H9 (cell line): ENCODE data around the gene SETBP1. TPM values are rescaled to one million over a fixed set of nuclear protein-coding genes. Genes with fewer than 3 reads are reported as not detected.

Source experiments
- DNase-seq: peaks from one replicate; pipeline ENCODE4 v3.0.0-alpha.2; 2017
- H2AFZ ChIP-seq: one replicate; pipeline ENCODE4 v1.6.1; 2013; ENCODE audit warnings: mild to moderate bottlenecking, low read length, control low read depth, moderate library complexity
- H2AK5ac ChIP-seq: 2 replicates; pipeline ENCODE4 v1.6.1; 2013; ENCODE audit warnings: low read length, control low read depth, mixed read lengths; ENCODE audit not compliant: insufficient read length
- H2BK120ac ChIP-seq: one replicate; pipeline ENCODE4 v1.6.1; 2013; ENCODE audit warnings: low read depth, mild to moderate bottlenecking, low read length, control low read depth, inconsistent platforms; ENCODE audit not compliant: poor library complexity, severe bottlenecking
- H2BK12ac ChIP-seq: 2 replicates; pipeline ENCODE4 v1.6.1; 2013; ENCODE audit warnings: low read length, control low read depth, mixed read lengths, low read depth; ENCODE audit not compliant: insufficient read length
- H2BK15ac ChIP-seq: 2 replicates; pipeline ENCODE4 v1.6.1; 2013; ENCODE audit warnings: low read depth, low read length, control low read depth
- H2BK20ac ChIP-seq: one replicate; pipeline ENCODE4 v1.6.1; 2013; ENCODE audit warnings: low read depth, mild to moderate bottlenecking, low read length, control low read depth, inconsistent platforms; ENCODE audit not compliant: poor library complexity, severe bottlenecking
- H2BK5ac ChIP-seq: 2 replicates; pipeline ENCODE4 v1.6.1; 2013; ENCODE audit warnings: low read length, control low read depth, mixed read lengths; ENCODE audit not compliant: insufficient read length
- H3K14ac ChIP-seq: 2 replicates; pipeline ENCODE4 v1.6.1; 2013; ENCODE audit warnings: low read length, control low read depth; ENCODE audit not compliant: insufficient read depth
- H3K18ac ChIP-seq: 2 replicates; pipeline ENCODE4 v1.6.1; 2013; ENCODE audit warnings: low read depth, mild to moderate bottlenecking, mixed read lengths, low read length, control low read depth; ENCODE audit not compliant: insufficient read length
- H3K23ac ChIP-seq: 2 replicates; pipeline ENCODE4 v1.6.1; 2013; ENCODE audit warnings: low read length, control low read depth, mixed read lengths, low read depth; ENCODE audit not compliant: insufficient read length
- H3K23me2 ChIP-seq: 2 replicates; pipeline ENCODE4 v1.6.1; 2013; ENCODE audit warnings: low read depth, mild to moderate bottlenecking, mixed read lengths, low read length, control low read depth; ENCODE audit not compliant: insufficient read length, poor library complexity, severe bottlenecking
- H3K27ac ChIP-seq: 2 replicates; pipeline ENCODE4 v1.5.1; 2013; ENCODE audit warnings: low read length, control low read depth, mixed read lengths, low read depth; ENCODE audit not compliant: insufficient read length
- H3K27me3 ChIP-seq: 2 replicates; pipeline ENCODE4 v1.6.1; 2013; ENCODE audit warnings: low read length, control low read depth, inconsistent platforms; ENCODE audit not compliant: insufficient read depth
- H3K4ac ChIP-seq: 2 replicates; pipeline ENCODE4 v1.6.1; 2013; ENCODE audit warnings: low read depth, mild to moderate bottlenecking, control low read depth, inconsistent platforms, low read length, moderate library complexity
- H3K4me1 ChIP-seq: 2 replicates; pipeline ENCODE4 v1.6.1; 2013; ENCODE audit warnings: low read length, control low read depth, inconsistent platforms; ENCODE audit not compliant: insufficient read depth
- H3K4me2 ChIP-seq: 2 replicates; pipeline ENCODE4 v1.6.1; 2013; ENCODE audit warnings: low read length, control low read depth, mixed read lengths; ENCODE audit not compliant: insufficient read length, insufficient read depth
- H3K56ac ChIP-seq: 2 replicates; pipeline ENCODE4 v1.6.1; 2013; ENCODE audit warnings: low read depth, mild to moderate bottlenecking, mixed read lengths, low read length, control low read depth; ENCODE audit not compliant: insufficient read length
- H3K79me1 ChIP-seq: 2 replicates; pipeline ENCODE4 v1.6.1; 2013; ENCODE audit warnings: low read depth, mild to moderate bottlenecking, moderate library complexity, low read length, control low read depth, inconsistent platforms; ENCODE audit not compliant: insufficient read depth, poor library complexity, severe bottlenecking
- H3K79me2 ChIP-seq: 2 replicates; pipeline ENCODE4 v1.6.1; 2013; ENCODE audit warnings: low read length, control low read depth, inconsistent platforms; ENCODE audit not compliant: insufficient read depth
- H3K9ac ChIP-seq: 2 replicates; pipeline ENCODE4 v1.6.1; 2013; ENCODE audit warnings: low read length, control low read depth, mixed read lengths; ENCODE audit not compliant: insufficient read length; ENCODE audit errors: extremely low read depth
- H3K9me3 ChIP-seq: one replicate; pipeline ENCODE4 v1.6.1; 2013; ENCODE audit warnings: low read depth, low read length, inconsistent platforms; ENCODE audit not compliant: control insufficient read depth
- H3T11ph ChIP-seq: one replicate; pipeline ENCODE4 v1.6.1; 2013; ENCODE audit warnings: mild to moderate bottlenecking, low read length, control low read depth, inconsistent platforms
- H4K20me1 ChIP-seq: one replicate; pipeline ENCODE4 v1.6.1; 2013; ENCODE audit not compliant: control insufficient read depth, insufficient read length, insufficient read depth
- H4K5ac ChIP-seq: 2 replicates; pipeline ENCODE4 v1.6.1; 2013; ENCODE audit warnings: low read depth, mild to moderate bottlenecking, mixed read lengths, low read length, control low read depth; ENCODE audit not compliant: insufficient read length
- H4K8ac ChIP-seq: replicated peaks from 2 replicates; pipeline ENCODE4 v1.6.1; 2013; ENCODE audit warnings: low read length, control low read depth, mixed read lengths, low read depth; ENCODE audit not compliant: insufficient read length
- H4K91ac ChIP-seq: 2 replicates; pipeline ENCODE4 v1.6.1; 2013; ENCODE audit warnings: low read depth, mild to moderate bottlenecking, moderate library complexity, mixed read lengths, low read length, control low read depth; ENCODE audit not compliant: insufficient read length
- H3K27ac Mint-ChIP-seq, 3 experiments: 2 replicates in 2 of 3; 3 replicates in 1 of 3; pipeline ENCODE4 v1.8.0; 2020 to 2021; ENCODE audit warnings: mixed read lengths in 3 of 3, mild to moderate bottlenecking in 1 of 3, moderate library complexity in 1 of 3
- H3K27me3 Mint-ChIP-seq: 2 replicates; pipeline ENCODE4 v1.8.0; 2021; ENCODE audit warnings: low read depth, mild to moderate bottlenecking, moderate library complexity, mixed read lengths
- H3K36me3 Mint-ChIP-seq, 3 experiments: 2 replicates in 2 of 3; 3 replicates in 1 of 3; pipeline ENCODE4 v1.8.0; 2020 to 2021; ENCODE audit warnings: low read depth in 3 of 3, mixed read lengths in 3 of 3; ENCODE audit not compliant: insufficient read depth in 1 of 3
- H3K4me1 Mint-ChIP-seq, 2 experiments: 2 replicates each; pipeline ENCODE4 v1.8.0; 2020; ENCODE audit warnings: mixed read lengths in 2 of 2
- H3K4me3 Mint-ChIP-seq, 2 experiments: 2 replicates in 1 of 2; 3 replicates in 1 of 2; pipeline ENCODE4 v1.8.0; 2020 to 2021; ENCODE audit warnings: mild to moderate bottlenecking in 2 of 2, mixed read lengths in 2 of 2, moderate library complexity in 1 of 2
- H3K9me3 Mint-ChIP-seq, 2 experiments: 2 replicates in 1 of 2; 3 replicates in 1 of 2; pipeline ENCODE4 v1.8.0; 2020; ENCODE audit warnings: mild to moderate bottlenecking in 2 of 2, mixed read lengths in 2 of 2, moderate library complexity in 1 of 2
- WGBS: extraction: QIAGEN DNeasy Blood & Tissue Kit; methylation state at CpG from one replicate; pipeline ENCODE4 v1.1.7; 2013; ENCODE audit warnings: missing lambda C conversion rate, low lambda C conversion rate, mixed read lengths; ENCODE audit not compliant: insufficient read length; ENCODE audit errors: extremely low coverage; 5-methylcytosine and 5-hydroxymethylcytosine counted together
- total RNA-seq: library from RNA; stranded (reverse); gene quantifications from 2 replicates; pipeline ENCODE4 v1.2.1, GENCODE V29; 2021
- TF ChIP-seq, protein P1 (sequence below): fragments of 200-600 bp; sonication (generic); conservative IDR thresholded peaks from 3 replicates; pipeline ENCODE4 v1.8.0; 2021; ENCODE audit warnings: antibody characterized with exemption, mild to moderate bottlenecking

Gene SETBP1
- total RNA-seq, 1 experiment from 2014 or later = 4.6 TPM

DNA sequence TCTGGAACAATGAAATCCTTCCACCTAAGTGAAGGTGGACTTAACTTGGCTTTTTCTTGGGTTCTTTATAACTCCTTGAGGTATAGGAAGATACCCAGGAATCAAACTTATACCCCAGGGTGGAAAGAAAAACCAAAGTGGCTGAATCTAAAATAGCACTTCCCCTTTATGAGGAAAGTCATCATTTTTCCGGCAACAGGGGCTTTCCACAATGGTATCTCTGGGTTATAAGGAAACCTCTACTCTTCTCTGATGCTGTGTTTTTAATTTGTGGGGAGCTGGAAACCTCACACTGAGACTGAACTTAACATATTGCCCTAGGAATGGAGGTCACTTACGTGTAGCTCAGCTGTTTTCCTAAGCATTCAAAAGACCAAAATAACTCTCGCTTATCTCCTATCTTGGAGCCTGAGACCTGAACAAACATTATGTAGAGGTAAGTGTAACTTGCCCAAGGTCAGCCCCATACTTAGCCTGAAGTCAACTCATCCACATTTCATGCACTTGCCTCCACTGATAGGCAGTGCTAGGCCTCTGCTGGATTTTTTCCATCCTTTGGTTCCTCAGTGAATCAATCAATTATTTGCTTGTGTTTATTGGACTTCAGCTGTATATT lies 117.9 kb downstream of the SETBP1 start:
- no CpG with 5 or more reads among the region's 3 CpGs for WGBS
- H4K5ac ChIP-seq = no peak overlapping the region
- H3K79me1 ChIP-seq = no peaks in the 10 kb centered on the region
- no peak overlapping the region for H2BK12ac ChIP-seq
- H3K9ac ChIP-seq = no peak overlapping the region
- no peak overlapping the region for H2BK20ac ChIP-seq
- no peak overlapping the region for H3K23ac ChIP-seq
- no peak overlapping the region for H3K56ac ChIP-seq
- no peak overlapping the region for H2BK15ac ChIP-seq
- H3K23me2 ChIP-seq = no peaks in the 10 kb centered on the region
- TF ChIP-seq, protein P1, sequence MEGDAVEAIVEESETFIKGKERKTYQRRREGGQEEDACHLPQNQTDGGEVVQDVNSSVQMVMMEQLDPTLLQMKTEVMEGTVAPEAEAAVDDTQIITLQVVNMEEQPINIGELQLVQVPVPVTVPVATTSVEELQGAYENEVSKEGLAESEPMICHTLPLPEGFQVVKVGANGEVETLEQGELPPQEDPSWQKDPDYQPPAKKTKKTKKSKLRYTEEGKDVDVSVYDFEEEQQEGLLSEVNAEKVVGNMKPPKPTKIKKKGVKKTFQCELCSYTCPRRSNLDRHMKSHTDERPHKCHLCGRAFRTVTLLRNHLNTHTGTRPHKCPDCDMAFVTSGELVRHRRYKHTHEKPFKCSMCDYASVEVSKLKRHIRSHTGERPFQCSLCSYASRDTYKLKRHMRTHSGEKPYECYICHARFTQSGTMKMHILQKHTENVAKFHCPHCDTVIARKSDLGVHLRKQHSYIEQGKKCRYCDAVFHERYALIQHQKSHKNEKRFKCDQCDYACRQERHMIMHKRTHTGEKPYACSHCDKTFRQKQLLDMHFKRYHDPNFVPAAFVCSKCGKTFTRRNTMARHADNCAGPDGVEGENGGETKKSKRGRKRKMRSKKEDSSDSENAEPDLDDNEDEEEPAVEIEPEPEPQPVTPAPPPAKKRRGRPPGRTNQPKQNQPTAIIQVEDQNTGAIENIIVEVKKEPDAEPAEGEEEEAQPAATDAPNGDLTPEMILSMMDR = no peak
- no peak overlapping the region for H2BK5ac ChIP-seq
- no peak overlapping the region for H3K4me2 ChIP-seq
- no peak overlapping the region for H3T11ph ChIP-seq
- no peak overlapping the region for H2AK5ac ChIP-seq
- H2AFZ ChIP-seq = no peak overlapping the region
- no peaks in the 10 kb centered on the region for H3K9me3 ChIP-seq
- no peak overlapping the region for H3K4ac ChIP-seq
- no peak overlapping the region for H3K18ac ChIP-seq
- no peaks in the 10 kb centered on the region for H3K79me2 ChIP-seq
- H3K14ac ChIP-seq = no peak overlapping the region
- H3K9me3 Mint-ChIP-seq = peaks cover 3 to 5% of the 10 kb centered on the region in 2 experiments; a peak in 4 of 5 replicates
- H3K4me1 ChIP-seq = peaks cover 6% of the 10 kb centered on the region; the same call in 1 of the 2 replicates
- H3K36me3 Mint-ChIP-seq = peaks cover 5 to 12% (median 7%) of the 10 kb centered on the region in 3 experiments
- no peak overlapping the region for H3K4me3 Mint-ChIP-seq
- no peak overlapping the region for H4K91ac ChIP-seq
- H3K4me1 Mint-ChIP-seq = peaks cover 21 to 22% of the 10 kb centered on the region in 2 experiments
- no peak for DNase-seq
- H2BK120ac ChIP-seq = no peak overlapping the region
- no peak overlapping the region for H3K27ac Mint-ChIP-seq
- no peak overlapping the region for H4K8ac ChIP-seq
- H3K27me3 Mint-ChIP-seq = no peaks in the 10 kb centered on the region; the same call in 1 of the 2 replicates
- no peaks in the 10 kb centered on the region for H3K27me3 ChIP-seq
- H3K27ac ChIP-seq = no peak overlapping the region
- H4K20me1 ChIP-seq = no peaks in the 10 kb centered on the region
